HepG2 (cell line): ENCODE measurements around the gene DUSP22.

Source experiments
- ATF7 ChIP-seq, 2 experiments: fragments of 450-650 bp in 1 of 2; sonication (generic) in 1 of 2; formaldehyde crosslinking in 1 of 2; IDR thresholded peaks; 2 replicates each; pipeline versions ENCODE4 v1.4.0 to v1.6.1; 2016 to 2020; ENCODE audit warnings: antibody characterized with exemption in 1 of 2, mild to moderate bottlenecking in 1 of 2, missing genetic modification reagents in 1 of 2
- BRD4 ChIP-seq: sonication (generic); formaldehyde crosslinking; IDR thresholded peaks from 2 replicates; pipeline ENCODE4 v1.4.0; 2020; ENCODE audit warnings: missing genetic modification reagents
- CTCF ChIP-seq: sonication (generic); formaldehyde crosslinking; IDR thresholded peaks from 2 replicates; pipeline ENCODE4 v1.5.0; 2020; ENCODE audit warnings: mild to moderate bottlenecking, missing genetic modification reagents, moderate library complexity
- FOXA1 ChIP-seq, 2 experiments: fragments of 450-650 bp in 1 of 2; sonication (generic) in 1 of 2; formaldehyde crosslinking in 1 of 2; IDR thresholded peaks; 2 replicates each; pipeline versions ENCODE4 v1.4.0 to v1.6.1; 2016 to 2020; ENCODE audit warnings: missing genetic modification reagents in 1 of 2
- FOXP4 ChIP-seq: sonication (generic); formaldehyde crosslinking; IDR thresholded peaks from 2 replicates; pipeline ENCODE4 v1.4.0; 2020; ENCODE audit warnings: missing genetic modification reagents
- GLI4 ChIP-seq: sonication (generic); formaldehyde crosslinking; IDR thresholded peaks from 2 replicates; pipeline ENCODE4 v1.5.1; 2020; ENCODE audit warnings: missing genetic modification reagents, mild to moderate bottlenecking, moderate library complexity, borderline replicate concordance
- HES4 ChIP-seq: sonication (generic); formaldehyde crosslinking; IDR thresholded peaks from 2 replicates; pipeline ENCODE4 v1.9.0; 2021; ENCODE audit warnings: mild to moderate bottlenecking, missing genetic modification reagents, borderline replicate concordance
- JUN ChIP-seq: sonication (generic); formaldehyde crosslinking; IDR thresholded peaks from 2 replicates; pipeline ENCODE4 v1.4.0; 2020; ENCODE audit warnings: mild to moderate bottlenecking, missing genetic modification reagents
- NFYB ChIP-seq: sonication (generic); formaldehyde crosslinking; IDR thresholded peaks from 2 replicates; pipeline ENCODE4 v1.4.0; 2020; ENCODE audit warnings: missing genetic modification reagents
- SRSF4 ChIP-seq: fragments of 200-400 bp; formaldehyde crosslinking; IDR thresholded peaks from one replicate; pipeline ENCODE4 v1.6.1; 2018; ENCODE audit warnings: mild to moderate bottlenecking, low read depth, low read length, moderate library complexity; ENCODE audit not compliant: poor library complexity, severe bottlenecking
- USF2 ChIP-seq, 2 experiments: sonication (generic) in 1 of 2; formaldehyde crosslinking in 1 of 2; IDR thresholded peaks; 2 replicates each; pipeline versions ENCODE4 v1.5.1 to v1.6.1; 2011 to 2020; ENCODE audit warnings: borderline replicate concordance in 1 of 2, low read depth in 1 of 2, low read length in 1 of 2, mild to moderate bottlenecking in 1 of 2, missing genetic modification reagents in 1 of 2, moderate library complexity in 1 of 2
- ZBTB1 ChIP-seq: sonication (generic); formaldehyde crosslinking; IDR thresholded peaks from 2 replicates; pipeline ENCODE4 v1.4.0; 2020; ENCODE audit warnings: missing genetic modification reagents, borderline replicate concordance
- ZNF281 ChIP-seq: sonication (generic); formaldehyde crosslinking; IDR thresholded peaks from 2 replicates; pipeline ENCODE4 v1.4.0; 2020; ENCODE audit warnings: missing genetic modification reagents, borderline replicate concordance

GRCh38 chr6:341914-342831, 49.9 kb downstream of the DUSP22 start:
- TF ChIP-seq HES4 (no peak), SRSF4 (no peak), CTCF (CRISPR knock-in tag) (no peak), ZBTB1 (CRISPR knock-in tag) (no peak), BRD4 (no peak), FOXA1 (IDR thresholded peaks at IDR 0.05) (no peak), FOXA1 (CRISPR knock-in tag; IDR thresholded peaks at IDR 0.05) (no peak), NFYB (no peak), FOXP4 (no peak), ATF7 (IDR thresholded peaks at IDR 0.05) (no peak), ATF7 (CRISPR knock-in tag; IDR thresholded peaks at IDR 0.05) (no peak), GLI4 (no peak), USF2 (IDR thresholded peaks at IDR 0.05; ENCODE audit: low read depth, low read length) (no peak), USF2 (CRISPR knock-in tag; IDR thresholded peaks at IDR 0.05; ENCODE audit: borderline replicate concordance) (no peak), JUN (CRISPR knock-in tag) (no peak), ZNF281 (no peak)
